Stimulated activated CD4-positive, alpha-beta T cell treated with anti-CD3 and anti-CD28 coated beads, Interleukin-4, amount 100 ng/mL, for 48 hours (primary cell): ENCODE measurements around the gene NDUFA8.
"Not testable (repeated sequence)": the region's sequence is repeated elsewhere in the genome, so short reads cannot be mapped to it uniquely, and the experiment has no call there.

Experiments
- DNase-seq, 2 donors: peaks; one replicate each; pipeline ENCODE4 v3.0.0-alpha.2; 2020; ENCODE audit warnings: low read depth in 2 of 2

The NDUFA8 gene

GRCh38 chr9:122121391-122121790 lies 38.2 kb downstream of the NDUFA8 start:
- DNase-seq = no peak

GRCh38 chr9:122120316-122121071 lies 39.1 kb downstream of the NDUFA8 start:
- DNase-seq = no peak

GRCh38 chr9:122119721-122120120 lies 39.9 kb downstream of the NDUFA8 start:
- DNase-seq = no peak

- no peak for DNase-seq
Measured at GRCh38 chr9:122119166-122119521, 40.4 kb downstream of the NDUFA8 start.

- DNase-seq = no peak
Measured at GRCh38 chr9:122118343-122119165, 41.0 kb downstream of the NDUFA8 start.

- DNase-seq = not testable (repeated sequence)
Measured at GRCh38 chr9:122117241-122117640, 42.3 kb downstream of the NDUFA8 start.

GRCh38 chr9:122116448-122117173 lies 43.0 kb downstream of the NDUFA8 start:
- DNase-seq = no peak

- no peak for DNase-seq
Measured at GRCh38 chr9:122116040-122116439, 43.5 kb downstream of the NDUFA8 start.

GRCh38 chr9:122115176-122116035 lies 44.2 kb downstream of the NDUFA8 start:
- DNase-seq = no peak

- no peak for DNase-seq
Measured at GRCh38 chr9:122113574-122113973, 46.0 kb downstream of the NDUFA8 start.

GRCh38 chr9:122112238-122112637 lies 47.3 kb downstream of the NDUFA8 start:
- DNase-seq = no peak

GRCh38 chr9:122111413-122112085 lies 48.0 kb downstream of the NDUFA8 start:
- no peak for DNase-seq

- DNase-seq = no peak
Measured at GRCh38 chr9:122110100-122110833, 49.3 kb downstream of the NDUFA8 start.

- no peak for DNase-seq
Measured at GRCh38 chr9:122109035-122109813, 50.4 kb downstream of the NDUFA8 start.

GRCh38 chr9:122107291-122107805 lies 52.2 kb downstream of the NDUFA8 start:
- DNase-seq = no peak

- no peak for DNase-seq
Measured at GRCh38 chr9:122106576-122106975, 53.0 kb downstream of the NDUFA8 start.

- no peak for DNase-seq
Measured at GRCh38 chr9:122103985-122104384, 55.6 kb downstream of the NDUFA8 start.

- no peak for DNase-seq
Measured at GRCh38 chr9:122102156-122102555, 57.4 kb downstream of the NDUFA8 start.

GRCh38 chr9:122100756-122101155 lies 58.8 kb downstream of the NDUFA8 start:
- no peak for DNase-seq
